DND-41 (cell line): ENCODE results near the gene TIMM44.
"Not testable (repeated sequence)": the region's sequence is repeated elsewhere in the genome, so short reads cannot be mapped to it uniquely, and the experiment has no call there.

Experiments
- ATAC-seq: fragments of 200-7000 bp; cut with Tn5 transposase; 3 replicates; pipeline ENCODE4 v1.9.1; 2021; ENCODE audit warnings: low read depth; ENCODE audit not compliant: insufficient read depth
- DNase-seq: peaks from one replicate; pipeline ENCODE4 v3.0.0-alpha.2; 2020
- H2AFZ ChIP-seq: 2 replicates; pipeline ENCODE4 v1.6.0; 2012; ENCODE audit warnings: low read depth, low read length
- H3K27ac ChIP-seq: 2 replicates; pipeline ENCODE4 v1.5.1; 2012; ENCODE audit warnings: low read length, inconsistent platforms
- H3K27me3 ChIP-seq: fragments of 200-600 bp; sonication (generic); 2 replicates; pipeline ENCODE4 v1.6.0; 2012; ENCODE audit warnings: low read length, mild to moderate bottlenecking, inconsistent platforms; ENCODE audit not compliant: insufficient read depth, poor library complexity
- H3K36me3 ChIP-seq: 2 replicates; pipeline ENCODE4 v1.5.1; 2012; ENCODE audit warnings: low read length, inconsistent platforms; ENCODE audit not compliant: insufficient read depth
- H3K4me1 ChIP-seq: 2 replicates; pipeline ENCODE4 v1.5.1; 2012; ENCODE audit warnings: mild to moderate bottlenecking, low read length; ENCODE audit not compliant: insufficient read depth
- H3K4me2 ChIP-seq: 2 replicates; pipeline ENCODE4 v1.6.0; 2012; ENCODE audit warnings: mild to moderate bottlenecking, moderate library complexity, low read length, inconsistent platforms; ENCODE audit not compliant: insufficient read depth
- H3K4me3 ChIP-seq, 2 experiments: fragments of 200-600 bp in 1 of 2; shearing (Covaris generic) in 1 of 2; 2 replicates each; pipeline ENCODE4 v1.5.1; 2012 to 2016; ENCODE audit warnings: inconsistent platforms in 2 of 2, low read length in 2 of 2, mild to moderate bottlenecking in 2 of 2, low read depth in 1 of 2, moderate library complexity in 1 of 2
- H3K79me2 ChIP-seq: 2 replicates; pipeline ENCODE4 v1.6.0; 2012; ENCODE audit warnings: low read length, inconsistent platforms; ENCODE audit not compliant: insufficient read depth
- H3K9ac ChIP-seq: 2 replicates; pipeline ENCODE4 v1.6.0; 2012; ENCODE audit warnings: low read depth, mild to moderate bottlenecking, inconsistent platforms, low read length, moderate library complexity
- H3K9me3 ChIP-seq: 2 replicates; pipeline ENCODE4 v1.5.1; 2012; ENCODE audit warnings: low read length, moderate library complexity, mild to moderate bottlenecking, inconsistent platforms; ENCODE audit not compliant: insufficient read depth, severe bottlenecking
- H4K20me1 ChIP-seq: 2 replicates; pipeline ENCODE4 v1.6.0; 2012; ENCODE audit warnings: low read length; ENCODE audit not compliant: insufficient read depth
- EZH2 ChIP-seq: IDR thresholded peaks from 3 replicates; pipeline ENCODE4 v1.6.1; 2012; ENCODE audit warnings: borderline replicate concordance, low read depth, mild to moderate bottlenecking, moderate library complexity, low read length, inconsistent platforms; ENCODE audit not compliant: severe bottlenecking
- TF ChIP-seq, protein P1 (sequence below): IDR thresholded peaks from 2 replicates; pipeline ENCODE4 v1.5.1; 2012; ENCODE audit warnings: borderline replicate concordance, low read length, moderate library complexity, mild to moderate bottlenecking; ENCODE audit not compliant: poor library complexity, severe bottlenecking; ENCODE audit errors: extremely low read depth

TIMM44 gene

DNA sequence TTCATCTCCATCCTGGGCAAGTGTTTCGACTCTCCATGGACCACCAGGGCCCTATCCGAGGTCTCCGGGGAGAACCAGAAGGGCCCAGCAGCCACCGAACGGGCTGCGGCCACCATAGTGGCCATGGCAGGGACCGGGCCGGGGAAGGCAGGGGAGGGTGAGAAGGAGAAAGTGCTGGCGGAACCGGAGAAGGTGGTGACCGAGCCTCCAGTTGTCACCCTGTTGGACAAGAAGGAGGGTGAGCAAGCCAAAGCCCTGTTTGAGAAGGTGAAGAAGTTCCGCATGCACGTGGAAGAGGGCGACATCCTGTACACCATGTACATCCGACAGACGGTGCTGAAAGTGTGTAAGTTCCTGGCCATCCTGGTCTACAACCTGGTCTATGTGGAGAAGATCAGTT is 44.5 kb downstream of the TIMM44 start:
- Histone ChIP-seq H3K4me2 (no peak overlapping the region), H2AFZ (no peak overlapping the region), H3K9me3 (no peaks in the 10 kb centered on the region), H3K4me1 (peaks cover 11% of the 10 kb centered on the region), H3K27me3 (no peaks in the 10 kb centered on the region), H3K9ac (no peak overlapping the region), H3K79me2 (peaks cover 8% of the 10 kb centered on the region), H3K36me3 (no peaks in the 10 kb centered on the region), H4K20me1 (no peaks in the 10 kb centered on the region), H3K4me3 (no peak overlapping the region), H3K27ac (no peak overlapping the region)
- DNase-seq: no peak
- no peak for ATAC-seq
- TF ChIP-seq, protein P1, sequence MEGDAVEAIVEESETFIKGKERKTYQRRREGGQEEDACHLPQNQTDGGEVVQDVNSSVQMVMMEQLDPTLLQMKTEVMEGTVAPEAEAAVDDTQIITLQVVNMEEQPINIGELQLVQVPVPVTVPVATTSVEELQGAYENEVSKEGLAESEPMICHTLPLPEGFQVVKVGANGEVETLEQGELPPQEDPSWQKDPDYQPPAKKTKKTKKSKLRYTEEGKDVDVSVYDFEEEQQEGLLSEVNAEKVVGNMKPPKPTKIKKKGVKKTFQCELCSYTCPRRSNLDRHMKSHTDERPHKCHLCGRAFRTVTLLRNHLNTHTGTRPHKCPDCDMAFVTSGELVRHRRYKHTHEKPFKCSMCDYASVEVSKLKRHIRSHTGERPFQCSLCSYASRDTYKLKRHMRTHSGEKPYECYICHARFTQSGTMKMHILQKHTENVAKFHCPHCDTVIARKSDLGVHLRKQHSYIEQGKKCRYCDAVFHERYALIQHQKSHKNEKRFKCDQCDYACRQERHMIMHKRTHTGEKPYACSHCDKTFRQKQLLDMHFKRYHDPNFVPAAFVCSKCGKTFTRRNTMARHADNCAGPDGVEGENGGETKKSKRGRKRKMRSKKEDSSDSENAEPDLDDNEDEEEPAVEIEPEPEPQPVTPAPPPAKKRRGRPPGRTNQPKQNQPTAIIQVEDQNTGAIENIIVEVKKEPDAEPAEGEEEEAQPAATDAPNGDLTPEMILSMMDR: no peak
- no peak for TF ChIP-seq EZH2

DNA sequence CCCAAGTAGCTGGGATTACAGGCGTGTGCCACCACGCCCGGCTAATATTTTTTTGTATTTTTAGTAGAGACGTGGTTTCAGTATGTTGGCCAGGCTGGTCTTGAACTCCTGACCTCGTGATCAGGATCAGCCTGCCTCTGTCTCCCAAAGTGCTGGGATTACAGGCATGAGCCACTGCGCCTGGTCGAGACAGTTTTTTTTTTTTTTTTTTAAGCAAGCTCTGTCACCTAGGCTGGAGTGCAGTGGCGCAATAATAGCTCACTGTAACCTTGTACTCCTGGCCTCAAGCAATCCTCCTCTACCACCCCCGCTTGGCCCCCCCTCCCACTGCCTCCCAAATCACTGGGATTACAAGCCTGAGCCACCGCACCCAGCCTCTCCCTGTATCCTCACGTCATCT is 46.2 kb downstream of the TIMM44 start:
- Histone ChIP-seq H3K9me3 (no peaks in the 10 kb centered on the region), H3K36me3 (no peaks in the 10 kb centered on the region), H3K4me1 (peaks cover 5% of the 10 kb centered on the region), H3K9ac (no peak overlapping the region), H2AFZ (no peak overlapping the region), H3K79me2 (no peaks in the 10 kb centered on the region), H3K4me2 (no peak overlapping the region), H3K27me3 (no peaks in the 10 kb centered on the region), H4K20me1 (no peaks in the 10 kb centered on the region), H3K4me3 (no peak overlapping the region), H3K27ac (no peak overlapping the region)
- ATAC-seq: no peak
- TF ChIP-seq, protein P1: no peak
- no peak for TF ChIP-seq EZH2
- no peak for DNase-seq

DNA sequence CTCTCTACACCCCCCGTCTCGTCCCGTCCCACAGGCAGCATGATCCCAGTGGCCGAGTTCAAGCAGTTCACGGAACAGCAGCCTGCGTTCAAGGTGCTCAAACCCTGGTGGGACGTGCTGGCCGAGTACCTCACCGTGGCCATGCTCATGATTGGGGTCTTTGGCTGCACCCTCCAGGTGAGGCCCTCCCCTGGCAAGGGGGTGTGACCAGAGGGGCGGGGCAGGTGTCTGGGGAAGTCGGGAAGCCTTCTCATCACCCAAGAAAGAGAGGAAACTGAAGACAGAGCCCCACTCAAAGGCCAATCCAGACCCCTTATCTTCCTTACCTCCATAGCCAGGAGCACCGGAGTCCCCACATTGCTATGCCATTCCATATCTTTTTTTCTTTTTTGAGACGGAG is 47.9 kb downstream of the TIMM44 start:
- Histone ChIP-seq H2AFZ (no peak overlapping the region), H3K4me2 (no peak overlapping the region), H3K4me1 (peaks cover 17% of the 10 kb centered on the region), H3K27ac (no peak overlapping the region), H3K36me3 (no peaks in the 10 kb centered on the region), H4K20me1 (no peaks in the 10 kb centered on the region), H3K4me3 (no peak overlapping the region), H3K27me3 (no peaks in the 10 kb centered on the region), H3K9ac (no peak overlapping the region), H3K9me3 (no peaks in the 10 kb centered on the region), H3K79me2 (no peaks in the 10 kb centered on the region)
- no peak for DNase-seq
- TF ChIP-seq, protein P1: no peak
- TF ChIP-seq EZH2: no peak
- no peak for ATAC-seq

DNA sequence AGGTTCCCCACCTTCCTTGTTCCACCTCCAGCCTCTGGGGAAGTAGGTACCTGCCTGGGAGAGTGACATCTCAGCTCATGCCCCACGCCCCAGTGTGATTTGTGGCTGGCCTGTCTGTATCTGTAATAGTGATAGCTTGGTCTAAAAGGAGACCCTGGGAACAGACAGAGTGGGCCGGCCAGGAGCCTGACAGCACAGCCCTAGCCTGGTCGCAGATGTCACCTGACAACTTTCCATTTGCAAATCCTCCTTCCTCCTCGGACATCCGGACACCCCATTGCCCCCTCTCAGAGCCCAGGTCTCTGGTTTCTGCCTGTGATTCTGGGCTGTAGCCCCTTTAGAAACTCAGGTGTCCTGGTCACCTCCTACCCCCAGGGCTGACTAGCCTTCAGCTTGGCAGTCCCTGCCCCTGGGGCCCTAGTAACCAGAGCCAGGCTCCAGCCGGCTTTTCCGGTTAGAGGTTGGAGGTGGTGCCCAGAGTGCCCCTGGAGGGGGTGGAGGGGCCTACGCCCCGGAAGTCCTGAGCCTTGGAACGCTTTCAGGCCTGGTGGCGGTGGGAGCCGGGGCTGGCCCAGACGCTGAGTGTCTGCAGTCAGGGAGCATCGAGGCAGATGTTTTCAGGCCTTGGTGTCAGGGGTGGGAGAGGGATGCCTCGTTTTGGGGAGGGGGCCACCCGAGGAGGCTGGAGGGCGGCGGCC is 48.7 kb downstream of the TIMM44 start:
- DNase-seq (no peak), ATAC-seq (no peak)
- no peaks in the 10 kb centered on the region for H3K9me3 ChIP-seq
- no peaks in the 10 kb centered on the region for H4K20me1 ChIP-seq
- H3K4me1 ChIP-seq: peaks cover 17% of the 10 kb centered on the region
- H3K9ac ChIP-seq: no peak overlapping the region
- H3K79me2 ChIP-seq: no peaks in the 10 kb centered on the region
- no peak overlapping the region for H3K4me2 ChIP-seq
- no peak overlapping the region for H3K4me3 ChIP-seq
- no peak overlapping the region for H2AFZ ChIP-seq
- H3K27me3 ChIP-seq: no peaks in the 10 kb centered on the region
- no peak overlapping the region for H3K27ac ChIP-seq
- TF ChIP-seq, protein P1: no peak
- no peak for TF ChIP-seq EZH2
- H3K36me3 ChIP-seq: no peaks in the 10 kb centered on the region

DNA sequence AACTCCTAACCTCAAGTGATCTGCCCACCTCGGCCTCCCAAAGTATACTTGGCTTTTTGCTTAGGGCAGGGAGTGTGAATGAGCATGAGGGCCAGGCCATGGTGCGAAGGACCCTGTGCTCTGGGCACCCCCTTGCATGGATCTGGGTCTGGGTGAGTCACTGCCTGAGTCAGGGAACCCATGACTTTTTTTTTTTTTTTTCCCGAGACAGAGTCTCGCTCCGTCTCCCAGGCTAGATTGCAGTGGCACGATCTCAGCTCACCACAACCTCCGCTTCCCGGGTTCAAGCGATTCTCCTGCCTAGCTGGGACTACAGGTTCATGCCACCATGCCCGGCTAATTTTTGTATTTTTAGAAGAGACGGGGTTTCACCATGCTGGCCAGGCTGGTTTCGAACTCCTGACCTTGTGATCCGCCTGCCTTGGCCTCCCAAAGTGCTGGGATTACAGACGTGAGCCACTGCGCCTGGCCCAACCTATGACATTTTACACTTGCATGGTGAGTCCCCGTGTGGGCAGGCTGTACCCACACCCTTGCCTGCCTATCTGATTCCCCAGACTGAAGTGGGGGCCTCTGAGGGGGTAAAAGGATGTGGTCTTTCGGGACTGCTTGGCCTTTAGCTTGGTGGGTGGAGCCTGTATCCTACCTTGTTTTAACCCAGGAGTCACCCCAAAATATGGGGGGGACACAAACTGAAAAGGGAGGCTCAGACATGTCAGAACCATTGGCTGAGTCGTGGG is 49.9 kb downstream of the TIMM44 start:
- H3K27me3 ChIP-seq, H3K9ac ChIP-seq, H3K4me3 ChIP-seq, H4K20me1 ChIP-seq, H3K36me3 ChIP-seq, H2AFZ ChIP-seq, ATAC-seq, H3K4me2 ChIP-seq, H3K9me3 ChIP-seq, H3K27ac ChIP-seq, DNase-seq, H3K79me2 ChIP-seq: not testable (repeated sequence)
- H3K4me1 ChIP-seq: peaks cover 17% of the 10 kb centered on the region
